HUDEP-2 (cell line): Measurements from ENCODE around the gene STAB2.

Experiments used
- DNase-seq, 76 experiments: peaks; one replicate each; lab custom pipeline; 2025; ENCODE audit not compliant: unreplicated experiment in 76 of 76; lab: John Stamatoyannopoulos, UW

The STAB2 gene, protein sequence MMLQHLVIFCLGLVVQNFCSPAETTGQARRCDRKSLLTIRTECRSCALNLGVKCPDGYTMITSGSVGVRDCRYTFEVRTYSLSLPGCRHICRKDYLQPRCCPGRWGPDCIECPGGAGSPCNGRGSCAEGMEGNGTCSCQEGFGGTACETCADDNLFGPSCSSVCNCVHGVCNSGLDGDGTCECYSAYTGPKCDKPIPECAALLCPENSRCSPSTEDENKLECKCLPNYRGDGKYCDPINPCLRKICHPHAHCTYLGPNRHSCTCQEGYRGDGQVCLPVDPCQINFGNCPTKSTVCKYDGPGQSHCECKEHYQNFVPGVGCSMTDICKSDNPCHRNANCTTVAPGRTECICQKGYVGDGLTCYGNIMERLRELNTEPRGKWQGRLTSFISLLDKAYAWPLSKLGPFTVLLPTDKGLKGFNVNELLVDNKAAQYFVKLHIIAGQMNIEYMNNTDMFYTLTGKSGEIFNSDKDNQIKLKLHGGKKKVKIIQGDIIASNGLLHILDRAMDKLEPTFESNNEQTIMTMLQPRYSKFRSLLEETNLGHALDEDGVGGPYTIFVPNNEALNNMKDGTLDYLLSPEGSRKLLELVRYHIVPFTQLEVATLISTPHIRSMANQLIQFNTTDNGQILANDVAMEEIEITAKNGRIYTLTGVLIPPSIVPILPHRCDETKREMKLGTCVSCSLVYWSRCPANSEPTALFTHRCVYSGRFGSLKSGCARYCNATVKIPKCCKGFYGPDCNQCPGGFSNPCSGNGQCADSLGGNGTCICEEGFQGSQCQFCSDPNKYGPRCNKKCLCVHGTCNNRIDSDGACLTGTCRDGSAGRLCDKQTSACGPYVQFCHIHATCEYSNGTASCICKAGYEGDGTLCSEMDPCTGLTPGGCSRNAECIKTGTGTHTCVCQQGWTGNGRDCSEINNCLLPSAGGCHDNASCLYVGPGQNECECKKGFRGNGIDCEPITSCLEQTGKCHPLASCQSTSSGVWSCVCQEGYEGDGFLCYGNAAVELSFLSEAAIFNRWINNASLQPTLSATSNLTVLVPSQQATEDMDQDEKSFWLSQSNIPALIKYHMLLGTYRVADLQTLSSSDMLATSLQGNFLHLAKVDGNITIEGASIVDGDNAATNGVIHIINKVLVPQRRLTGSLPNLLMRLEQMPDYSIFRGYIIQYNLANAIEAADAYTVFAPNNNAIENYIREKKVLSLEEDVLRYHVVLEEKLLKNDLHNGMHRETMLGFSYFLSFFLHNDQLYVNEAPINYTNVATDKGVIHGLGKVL (N-terminal part only)

DNA sequence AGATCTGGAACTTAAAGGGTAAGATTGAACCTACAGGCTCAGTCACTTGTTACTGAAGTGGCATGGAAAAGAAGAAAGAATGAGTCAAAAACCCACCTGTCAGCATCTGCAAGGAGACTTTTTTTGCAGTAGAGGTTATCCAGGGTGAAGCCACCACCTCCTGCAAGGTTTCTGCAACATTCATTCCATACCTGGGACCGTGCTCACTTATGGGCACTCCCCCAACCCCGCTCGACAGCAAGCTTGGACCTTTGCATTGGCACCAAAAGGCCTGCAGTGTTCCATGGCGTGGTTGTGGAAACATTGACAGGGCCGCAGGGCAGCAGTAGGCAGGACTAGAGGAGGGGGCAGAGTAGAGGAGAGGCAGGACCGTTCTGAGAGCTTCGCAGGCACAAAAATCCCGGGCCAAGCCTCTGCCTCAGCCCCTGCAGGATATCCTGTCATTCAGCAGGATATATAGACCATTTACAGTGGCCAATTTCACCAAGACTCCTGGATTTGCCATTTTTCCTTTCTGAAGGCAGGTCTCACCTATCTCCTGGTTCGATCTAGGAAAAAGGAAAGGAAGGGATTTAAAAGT, at the start of gene STAB2:
Gene STAB2 (plus strand): TSS at position 483 of the 580 bp plus-strand sequence. CDS start 204 bp downstream, outside the sequence.
- no peak for DNase-seq

DNA sequence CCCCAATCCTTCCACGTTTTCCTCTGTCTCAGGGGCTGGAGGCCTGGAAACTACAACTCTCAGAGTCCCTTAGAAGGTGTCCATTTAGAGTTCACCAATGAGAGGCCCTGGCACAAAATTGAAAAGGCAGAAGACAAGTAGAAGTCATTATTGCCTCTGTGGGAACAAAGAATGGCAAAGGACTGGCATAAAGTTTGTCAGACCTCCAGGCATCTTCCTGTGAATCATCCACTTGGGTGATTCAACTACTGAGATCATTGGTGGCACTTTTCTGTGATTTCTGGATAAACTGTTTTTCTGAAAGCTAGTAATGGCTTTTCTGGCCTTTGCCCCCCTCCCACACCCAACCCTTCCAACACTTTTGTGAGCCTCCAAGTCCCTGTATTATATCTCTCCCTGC, 48.7 kb upstream of the STAB2 start:
- DNase-seq: no peak

DNA sequence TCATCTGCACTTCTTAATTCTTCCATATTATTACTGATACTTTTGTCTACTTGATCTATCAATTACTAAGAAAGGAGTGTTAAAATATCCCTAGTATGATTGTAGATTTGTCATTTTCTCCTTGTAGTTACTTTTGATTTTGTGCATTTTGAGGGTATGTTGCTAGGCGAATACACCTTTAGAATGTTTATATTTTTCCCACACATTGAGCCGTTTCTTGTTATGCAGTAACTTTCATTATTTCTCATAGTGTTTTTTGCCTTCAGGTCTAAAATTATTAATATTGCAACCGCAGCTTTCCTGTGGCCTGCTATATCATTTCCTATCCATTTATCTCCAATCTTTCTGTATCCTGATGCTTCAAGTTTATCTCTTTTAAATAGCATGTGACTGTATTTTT, 46.8 kb upstream of the STAB2 start:
- no peak for DNase-seq

DNA sequence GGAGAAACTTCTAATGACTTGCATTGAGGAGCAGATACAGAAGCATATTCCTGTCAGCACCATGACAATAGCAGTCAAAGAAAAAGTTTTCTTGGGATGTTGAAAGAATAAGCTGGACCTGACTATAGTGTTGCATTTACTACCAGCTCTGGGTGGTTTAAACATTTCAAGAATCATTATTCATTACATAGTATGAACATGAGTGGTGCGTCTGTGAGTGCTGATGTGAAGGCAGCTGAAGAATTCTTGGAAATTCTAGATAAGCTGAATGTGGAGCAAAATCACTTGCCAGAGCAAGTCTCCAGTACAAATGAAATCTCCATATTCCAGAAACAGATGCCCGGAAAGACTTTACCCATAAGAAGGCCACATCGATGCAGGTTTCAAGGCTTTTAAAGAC, 45.0 kb upstream of the STAB2 start:
- no peak for DNase-seq

DNA sequence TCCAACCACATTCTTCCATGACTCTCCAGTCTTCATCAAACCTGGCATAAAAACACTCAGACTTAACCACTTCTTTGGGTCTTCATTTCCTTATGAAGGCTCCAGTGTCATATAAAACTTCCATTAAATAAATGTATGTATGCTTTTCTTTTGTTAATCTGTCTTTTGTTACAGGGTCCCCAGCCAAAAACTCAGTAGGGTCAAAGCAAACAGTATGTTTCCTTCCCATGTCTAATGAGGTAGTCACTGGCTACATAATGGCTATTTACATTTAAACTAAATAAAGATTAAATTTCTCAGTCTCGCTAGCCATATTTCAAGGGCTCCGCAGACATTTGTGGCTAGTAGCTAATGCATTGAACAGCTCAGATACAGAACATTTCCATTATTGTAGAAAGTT, 40.1 kb upstream of the STAB2 start:
- no peak for DNase-seq

DNA sequence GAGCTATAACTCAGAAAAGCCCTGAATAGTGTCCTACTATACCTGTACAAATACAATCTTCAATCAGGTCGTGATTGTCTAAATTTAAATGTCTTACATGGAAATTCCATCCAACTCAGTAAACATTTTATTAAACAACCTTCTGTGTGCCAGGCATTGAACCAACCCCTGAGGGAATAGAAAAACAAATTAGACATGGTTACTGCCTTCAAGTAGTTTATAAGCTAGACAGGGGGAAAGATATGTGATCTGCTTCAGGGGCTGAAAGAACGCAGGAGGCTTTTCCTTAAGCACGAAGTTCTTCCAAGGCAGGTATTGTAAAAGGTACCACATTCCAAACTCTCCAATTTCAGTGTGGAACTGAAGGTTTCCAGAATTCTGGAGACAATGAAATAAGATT, 39.7 kb upstream of the STAB2 start:
- DNase-seq: no peak

DNA sequence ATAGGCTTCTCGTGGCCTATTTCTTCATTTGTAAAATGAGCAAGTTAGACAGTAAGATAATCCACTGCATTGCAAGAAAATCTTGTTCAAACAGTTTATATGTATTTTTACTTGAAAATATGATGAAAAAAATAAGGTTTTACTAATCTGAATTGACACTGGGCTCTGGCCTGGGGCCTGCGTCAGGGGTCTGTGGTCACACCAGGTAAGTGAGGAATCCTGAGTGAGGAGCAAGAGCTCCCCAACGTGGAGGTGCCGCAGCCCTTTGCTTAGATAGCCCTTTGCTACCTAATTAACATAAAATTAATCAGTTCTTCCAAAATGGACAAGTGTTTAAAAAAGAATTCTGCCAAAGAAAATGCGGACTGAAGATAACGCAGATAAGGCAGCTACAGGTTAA, 39.1 kb upstream of the STAB2 start:
- no peak for DNase-seq

DNA sequence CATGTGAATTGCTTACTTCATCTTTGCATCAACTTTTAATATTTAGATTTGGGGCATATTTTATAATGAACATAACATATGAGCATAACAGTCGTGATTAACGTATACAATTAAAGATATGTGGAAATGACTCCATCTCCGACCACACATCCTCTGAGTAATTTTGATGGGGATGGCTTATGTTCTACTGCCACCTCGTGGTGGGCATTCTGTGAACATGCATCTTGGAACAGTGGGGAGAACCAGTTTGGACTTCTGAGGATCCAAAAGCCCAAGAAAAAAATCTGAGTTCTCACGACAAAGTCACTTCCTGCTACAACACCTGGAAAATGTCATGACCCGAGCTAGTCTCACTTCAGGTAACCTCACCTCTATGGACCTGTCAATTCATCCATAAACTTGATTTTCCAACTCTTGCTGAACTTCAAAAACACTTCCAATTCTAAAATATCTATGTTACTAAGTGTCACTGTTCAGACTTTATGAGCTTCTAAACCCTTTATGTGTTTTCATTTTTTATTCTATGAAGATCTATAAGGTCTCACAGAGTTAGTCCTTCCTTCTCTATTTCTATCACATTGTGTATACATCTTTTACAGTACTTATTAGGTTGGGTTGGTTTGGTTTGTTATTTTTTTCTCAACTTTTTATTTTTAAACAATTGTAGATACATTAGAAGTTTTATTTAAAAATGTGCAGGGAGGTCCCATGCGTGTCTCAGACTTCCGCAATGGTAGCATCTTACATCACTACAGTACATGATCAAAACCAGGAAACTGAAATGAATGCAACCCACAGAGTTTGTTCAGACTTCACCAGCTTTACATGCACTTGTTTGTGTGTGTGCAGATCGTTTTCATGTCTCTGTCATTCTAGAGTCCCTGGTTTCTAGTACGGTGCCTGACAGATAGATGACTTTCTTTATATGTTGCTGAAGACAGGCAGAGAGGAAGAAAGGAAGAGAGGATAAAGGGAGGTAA, 38.2 kb upstream of the STAB2 start:
- peak in 52 of 76 experiments; percentile 3 to 69 (median 18) for DNase-seq

DNA sequence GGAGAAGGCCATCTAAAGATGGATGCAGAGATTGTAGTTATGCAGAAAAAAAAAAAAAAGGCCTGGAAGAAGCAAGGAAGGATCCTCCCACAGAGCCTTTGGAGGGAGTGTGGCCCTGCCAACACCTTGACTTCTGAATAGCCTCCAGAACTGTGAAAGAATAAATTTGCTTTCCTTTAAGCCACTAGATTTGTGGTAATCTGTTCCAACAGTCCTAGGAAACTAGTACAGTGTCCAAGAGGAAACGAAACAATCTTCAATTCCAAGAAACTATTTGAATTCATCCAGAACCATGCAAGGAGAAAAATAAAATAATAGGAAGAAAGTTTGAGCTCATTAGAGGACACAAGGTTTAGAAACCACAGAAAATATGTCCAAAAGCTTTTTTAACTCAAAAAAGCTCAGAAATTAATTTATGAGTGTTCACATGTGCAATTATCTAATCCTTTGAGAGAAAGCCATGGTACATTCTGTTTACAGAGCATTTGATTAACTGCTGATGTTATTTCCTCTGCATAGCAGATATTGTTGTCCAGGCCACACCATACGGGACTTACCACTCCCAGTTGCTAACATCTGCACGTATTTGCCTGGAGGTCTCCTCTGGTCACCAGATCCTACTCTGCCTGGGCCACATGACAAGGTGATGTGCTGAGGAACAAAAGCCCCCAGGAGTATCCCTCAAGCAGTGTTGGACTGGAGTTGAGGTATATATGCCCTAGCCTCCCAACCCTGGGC, 30.0 kb upstream of the STAB2 start:
- DNase-seq: no peak

DNA sequence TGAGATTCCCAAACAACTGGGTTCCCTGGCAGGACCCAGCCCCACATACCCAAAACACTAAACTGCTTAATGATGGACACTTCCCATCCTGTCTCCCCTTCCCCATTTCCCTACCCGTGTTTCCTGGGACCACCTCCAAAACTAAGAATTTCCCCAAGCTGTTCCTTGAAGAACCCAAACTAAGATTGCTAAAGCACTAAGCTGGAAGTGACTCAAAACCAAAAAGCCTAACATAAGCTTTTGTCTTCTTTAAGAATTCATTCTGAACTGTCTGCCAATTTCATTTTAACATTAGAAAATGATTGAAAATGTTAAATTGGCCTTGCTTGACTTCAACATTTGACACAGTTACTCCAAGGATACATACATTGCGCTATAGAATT, 29.5 kb upstream of the STAB2 start:
- DNase-seq: no peak

DNA sequence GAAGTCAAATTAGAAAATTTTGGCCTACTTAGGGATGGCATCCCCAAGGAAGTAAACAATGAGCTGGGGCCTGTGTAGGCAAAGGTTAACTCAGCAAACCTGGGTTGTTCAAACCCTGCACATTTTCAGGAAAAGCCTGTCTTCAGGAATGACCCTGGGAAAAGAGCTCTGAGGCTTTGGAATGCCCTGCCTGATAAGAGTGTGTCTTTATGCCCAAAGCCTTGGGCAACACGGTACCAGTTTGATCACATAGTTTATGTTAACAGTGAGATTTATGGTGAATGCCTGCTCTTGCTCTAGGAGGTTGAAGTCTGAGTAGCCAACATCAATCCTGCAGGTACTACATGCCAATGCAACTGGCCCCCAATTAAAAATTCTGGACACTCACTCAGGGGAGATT, 28.2 kb upstream of the STAB2 start:
- DNase-seq: no peak

DNA sequence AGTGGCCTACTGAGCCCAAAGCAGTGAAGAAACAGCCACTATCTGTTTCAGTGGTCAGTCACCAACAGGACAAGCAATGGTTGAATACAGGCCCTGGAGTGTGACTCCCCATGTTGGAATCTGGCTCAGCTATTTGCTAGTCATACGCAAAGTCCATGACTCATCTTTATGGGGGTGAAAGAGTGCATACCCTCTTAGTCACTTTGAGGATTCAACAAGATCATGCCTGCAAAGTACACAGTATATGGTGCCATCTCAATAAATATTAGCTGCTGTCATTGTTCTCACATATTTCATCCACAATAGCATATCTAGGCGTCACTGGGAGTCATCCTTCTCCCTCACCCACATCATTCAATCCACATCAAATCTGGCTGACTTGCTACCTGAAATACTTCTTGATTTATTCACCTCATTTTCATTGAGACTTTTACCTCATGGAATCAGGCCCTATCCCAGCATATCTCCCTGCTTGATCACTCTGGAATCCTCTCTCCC, 26.4 kb upstream of the STAB2 start:
- DNase-seq: no peak

DNA sequence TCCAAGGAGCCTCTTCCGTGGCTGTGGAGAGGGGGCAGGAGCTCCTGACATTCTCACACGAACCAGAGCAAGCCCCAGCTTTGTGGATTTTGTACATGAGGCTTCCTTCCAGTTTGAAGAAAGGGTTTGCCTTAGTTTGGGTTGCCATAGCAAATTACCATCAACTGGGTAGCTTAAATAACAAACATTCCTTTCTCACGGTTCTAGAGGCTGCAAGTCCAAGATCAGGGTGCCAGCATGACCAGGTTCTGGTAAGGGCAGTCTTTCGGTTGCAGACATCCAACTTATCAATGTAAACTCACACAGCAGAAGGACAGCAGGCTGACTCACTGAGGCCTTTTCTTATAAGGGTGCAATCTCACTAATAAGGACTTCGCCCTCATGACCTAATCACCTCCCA, 25.9 kb upstream of the STAB2 start:
- DNase-seq: no peak

DNA sequence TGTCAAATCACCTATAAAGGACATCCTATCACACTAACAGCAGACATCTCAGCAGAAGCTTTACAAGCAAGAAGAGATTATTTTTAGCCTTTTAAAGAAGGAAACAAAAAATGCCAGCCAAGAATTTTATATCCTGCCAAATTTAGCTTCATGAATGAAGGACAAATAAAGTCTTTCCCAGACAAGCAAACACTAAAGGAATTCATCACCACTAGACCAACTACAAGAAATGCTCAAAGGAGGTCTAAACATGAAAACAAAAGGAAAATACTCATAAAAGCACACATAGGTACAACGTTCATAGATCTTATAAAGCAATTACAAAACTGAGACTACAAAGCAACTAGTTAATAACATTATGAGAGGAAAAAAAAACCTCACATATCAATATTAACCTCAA, 20.7 kb upstream of the STAB2 start:
- DNase-seq: no peak

DNA sequence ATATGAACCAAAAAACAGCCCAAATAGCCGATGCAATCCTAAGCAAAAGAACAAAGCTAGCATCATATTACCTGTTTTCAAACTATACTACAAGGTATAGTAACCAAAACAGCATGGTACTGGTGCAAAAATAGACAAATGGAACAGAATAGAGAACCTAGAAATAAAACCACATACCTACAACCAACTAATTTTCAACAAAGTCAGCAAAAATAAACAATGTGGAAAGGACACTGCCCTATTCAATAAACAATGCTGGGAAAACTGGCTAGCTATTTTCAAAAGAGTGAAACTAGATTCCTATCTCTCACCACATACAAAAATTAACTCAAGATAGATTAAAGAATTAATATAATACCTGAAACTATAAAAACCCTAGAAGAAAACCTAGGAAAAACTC, 17.8 kb upstream of the STAB2 start:
- DNase-seq: no peak

DNA sequence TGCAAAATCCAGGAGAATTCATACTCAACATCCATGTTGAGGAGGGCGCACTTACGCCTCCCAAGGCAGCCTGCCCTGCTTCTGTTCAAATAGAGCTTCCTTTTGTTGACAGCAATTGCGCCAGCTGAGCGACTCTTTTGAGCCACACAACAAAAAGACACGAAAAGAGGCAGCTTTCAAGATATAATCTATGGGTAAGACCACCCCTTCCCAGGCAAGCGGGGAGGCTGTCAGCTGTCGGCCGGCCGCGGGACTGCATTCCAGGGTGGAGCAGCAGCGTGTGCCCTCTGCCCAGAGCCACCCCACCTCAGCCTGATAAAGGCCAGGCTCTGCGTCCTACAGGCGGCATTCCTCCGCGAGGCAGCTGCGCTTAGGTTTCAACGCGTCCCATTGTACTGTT, 15.8 kb upstream of the STAB2 start:
- peak in 2 of 76 experiments; percentile 1 to 2 for DNase-seq

DNA sequence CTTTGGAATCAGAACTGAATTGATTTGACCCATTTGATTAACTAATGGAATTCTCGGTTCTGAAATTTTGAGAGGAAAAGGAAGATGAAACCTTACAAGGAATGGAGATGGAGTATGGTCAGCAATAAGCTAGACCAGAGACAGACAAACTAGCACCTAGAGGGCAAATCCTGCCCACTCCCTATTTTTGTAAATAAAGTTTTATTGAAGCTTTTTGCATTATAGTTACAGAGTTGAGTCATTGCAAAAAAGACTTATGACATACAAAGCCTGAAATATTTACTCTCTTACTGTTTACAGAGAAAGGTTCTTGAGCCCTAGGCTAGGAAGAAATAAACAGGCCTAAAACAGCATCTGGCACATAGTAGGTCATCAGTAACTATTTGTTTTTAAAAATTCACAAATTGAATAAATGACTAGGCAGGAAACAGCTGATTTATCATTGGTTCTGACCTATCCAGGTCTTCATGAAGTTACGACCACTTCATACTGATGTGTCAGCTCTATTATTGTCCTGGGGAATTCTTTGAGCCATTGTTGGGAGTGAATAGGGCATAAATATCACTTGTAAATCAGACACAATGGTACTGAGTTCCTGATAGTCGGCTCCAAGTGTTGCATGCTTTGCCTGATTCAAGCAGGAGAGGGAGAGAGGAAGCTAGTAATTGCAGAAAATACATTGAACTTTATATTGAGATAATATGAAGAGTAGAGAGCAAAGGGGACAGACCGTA, 14.6 kb upstream of the STAB2 start:
- DNase-seq: no peak

DNA sequence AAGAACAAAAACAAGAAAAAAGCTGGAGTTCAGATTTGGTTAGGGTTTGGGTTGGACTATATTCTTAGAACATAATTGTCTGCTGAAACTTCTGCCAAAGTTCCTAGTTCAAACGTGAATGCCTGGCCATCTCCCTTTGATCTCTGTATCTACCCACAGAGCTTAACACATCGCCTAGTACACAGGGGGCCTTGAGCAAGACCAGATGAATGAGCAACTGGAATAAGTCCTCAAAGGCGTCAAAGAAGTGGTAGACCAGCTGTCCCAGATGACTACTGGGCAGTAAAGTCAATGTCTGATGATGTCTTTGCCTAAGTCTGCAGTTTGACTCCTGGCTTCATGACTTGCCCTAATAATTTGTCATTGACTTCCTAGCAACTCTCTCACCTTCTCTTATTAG, 13.9 kb upstream of the STAB2 start:
- DNase-seq: no peak
